ENCODE data around the gene CENPVL3. TPM values are rescaled to one million over a fixed set of nuclear protein-coding genes. Genes with fewer than 3 reads are reported as not detected.

The CENPVL3 gene
- total RNA-seq, 3 donors from 2014 or later = 0.47 to 0.56 TPM; not detected in 1

Other genes with a start within 250 kb of the CENPVL3 start
- 1 to 10 TPM; 2.8 to 3.9 (median 2.9) TPM for gene NUDT11, start 122.3 kb downstream of the CENPVL3 start, total RNA-seq
- not detected for gene CENPVL2, start 63.9 kb upstream of the CENPVL3 start, total RNA-seq
- not detected for gene CENPVL1, start 91.6 kb upstream of the CENPVL3 start, total RNA-seq
- 1 to 10 TPM; 7.8 to 8.2 (median 8.2) TPM for gene GSPT2, start 124.5 kb upstream of the CENPVL3 start, total RNA-seq